NCI-H2171 treated with DMSO at 0.1 percent for 48 hours (cell line): ENCODE measurements around the gene PRRC2C.
"Not testable (repeated sequence)": the region's sequence is repeated elsewhere in the genome, so short reads cannot be mapped to it uniquely, and the experiment has no call there.

Experiments
- DNase-seq: peaks from one replicate; lab custom pipeline; 2025; lab: John Stamatoyannopoulos, UW

PRRC2C gene

DNA sequence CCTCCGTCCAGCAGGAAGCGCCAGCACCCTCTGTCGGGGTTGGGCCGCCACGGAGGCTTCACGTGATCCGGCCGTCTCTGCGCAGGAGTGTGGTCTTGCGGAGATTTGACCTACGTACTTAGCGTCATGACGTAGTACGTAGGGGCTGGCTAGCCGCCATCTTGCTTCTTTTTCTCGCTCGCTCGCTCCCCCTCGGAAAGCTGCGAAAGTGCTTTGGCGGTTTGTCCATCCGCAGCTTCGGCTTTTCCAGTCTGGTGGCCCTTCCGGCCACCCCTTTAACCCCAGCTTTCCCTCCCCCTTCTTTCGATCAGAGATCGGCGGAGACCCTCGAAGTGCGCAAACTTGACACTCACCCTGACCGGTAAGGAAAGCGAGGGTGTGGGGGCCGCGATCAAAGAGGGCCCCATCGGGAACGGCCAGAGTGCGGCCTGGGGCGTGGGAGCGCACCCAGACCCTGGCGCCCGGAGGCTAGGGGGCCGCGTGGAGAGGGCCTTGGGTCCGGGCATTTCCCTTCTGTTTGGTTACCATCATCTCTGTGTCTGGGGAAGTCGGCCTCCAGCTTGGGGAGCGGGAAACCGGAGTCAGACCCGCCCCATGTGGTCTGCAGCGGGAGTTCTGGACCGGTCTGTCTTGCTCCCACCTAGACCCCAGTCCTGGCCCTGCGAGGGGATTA, at the start of gene PRRC2C:
Gene PRRC2C (plus strand): TSS at position 156 of the 673 bp plus-strand sequence. CDS start 26,559 bp downstream, outside the sequence.
- DNase-seq: peak; percentile 94

DNA sequence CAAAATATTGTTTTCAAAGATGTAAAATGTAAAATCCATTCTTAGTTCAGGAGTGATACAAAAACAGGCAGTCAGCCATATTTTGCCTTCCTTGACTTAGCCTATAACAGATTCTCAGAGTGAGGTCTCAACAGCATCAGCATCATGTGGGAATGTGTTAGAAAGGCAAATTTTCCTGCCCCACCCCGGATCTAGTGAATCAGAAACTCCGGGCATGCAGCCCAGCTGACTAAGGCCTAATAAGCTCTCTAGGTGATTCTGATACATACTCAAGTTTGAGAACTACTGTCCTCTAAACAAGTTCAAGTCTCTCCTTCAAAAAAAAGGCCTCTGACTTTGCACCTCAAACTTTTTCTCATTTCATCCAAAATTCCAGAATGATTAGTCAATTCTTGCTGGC, 46.9 kb upstream of the PRRC2C start:
- DNase-seq: no peak

DNA sequence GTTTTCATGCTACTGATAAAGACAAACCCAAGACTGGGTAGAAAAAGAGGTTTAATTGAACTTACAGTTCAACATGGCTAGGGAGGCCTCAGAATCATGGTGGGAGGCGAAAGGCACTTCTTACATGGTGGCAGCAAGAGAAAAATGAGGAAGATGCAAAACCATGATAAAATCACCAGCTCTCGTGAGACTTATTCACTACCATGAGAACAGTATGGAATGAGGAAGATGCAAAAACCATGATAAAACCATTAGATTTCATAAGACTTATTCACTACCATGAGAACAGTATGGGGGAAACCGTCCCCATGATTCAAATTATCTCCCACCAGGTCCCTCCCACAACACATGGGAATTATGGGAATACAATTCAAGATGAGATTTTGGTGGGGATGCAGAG, 45.1 kb upstream of the PRRC2C start:
- not testable (repeated sequence) for DNase-seq

DNA sequence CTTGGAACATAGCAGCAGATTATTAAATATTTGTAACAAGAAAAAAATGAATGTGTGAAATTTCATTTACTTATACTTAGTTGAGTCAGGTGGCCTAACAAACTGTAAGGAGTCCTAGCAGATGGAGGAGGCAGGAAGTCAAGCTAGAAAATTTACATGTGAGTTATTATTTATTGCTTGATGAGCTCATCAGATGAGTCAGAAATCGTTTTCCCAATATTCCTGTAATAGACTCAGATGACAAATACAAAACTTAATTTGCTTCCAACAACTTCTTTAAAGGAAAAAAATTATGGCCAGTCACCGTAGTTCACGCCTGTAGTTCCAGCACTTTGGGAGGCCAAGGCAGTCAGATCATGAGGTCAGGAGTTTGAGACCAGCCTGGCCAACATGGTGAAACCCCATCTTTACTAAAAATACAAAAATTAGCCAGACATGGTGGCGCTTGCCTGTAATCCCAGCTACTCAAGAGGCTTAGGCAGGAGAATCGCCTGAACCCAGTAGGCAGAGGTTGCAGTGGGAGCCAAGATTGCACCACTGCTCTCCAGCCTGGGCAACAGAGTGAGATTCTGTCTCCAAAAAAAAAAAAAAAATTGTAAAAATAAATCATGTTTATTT, 43.9 kb upstream of the PRRC2C start:
- DNase-seq: not testable (repeated sequence)

DNA sequence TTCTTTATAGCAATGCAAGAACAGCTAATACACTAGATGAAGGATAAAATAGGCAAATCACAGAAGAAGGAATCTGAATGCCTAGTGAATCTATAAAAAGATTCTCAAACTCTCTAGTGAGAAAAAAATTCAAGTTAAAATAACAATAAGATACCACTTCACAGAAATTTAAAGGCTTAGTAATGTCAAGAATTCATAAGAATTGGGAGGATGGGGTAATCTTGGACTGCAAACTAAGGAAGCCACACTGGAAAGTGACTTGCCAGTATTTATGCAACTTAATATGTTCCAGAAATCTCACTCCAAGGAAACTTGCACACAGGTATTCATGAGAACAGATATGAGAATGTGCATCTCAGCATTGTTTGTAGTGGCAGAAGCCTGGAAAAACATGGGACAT, 38.9 kb upstream of the PRRC2C start:
- DNase-seq: no peak

DNA sequence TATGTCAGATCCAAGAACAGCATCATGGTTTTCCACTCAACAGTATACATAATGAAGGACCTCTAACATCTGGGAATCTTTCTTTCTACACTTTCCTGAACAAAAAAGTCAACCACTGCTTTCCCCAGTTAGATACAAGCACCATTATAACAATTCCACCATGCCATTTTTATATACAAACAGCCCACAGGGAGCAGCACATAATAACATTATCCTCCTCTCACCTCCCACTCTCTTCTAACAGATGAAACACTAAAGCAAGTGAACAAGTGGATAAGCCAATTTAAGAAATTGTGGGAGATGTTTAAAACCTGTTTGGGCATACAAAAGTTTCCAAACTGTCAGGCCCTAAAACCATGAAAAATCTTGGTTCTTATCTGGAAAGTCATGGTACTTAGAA, 29.4 kb upstream of the PRRC2C start:
- no peak for DNase-seq

DNA sequence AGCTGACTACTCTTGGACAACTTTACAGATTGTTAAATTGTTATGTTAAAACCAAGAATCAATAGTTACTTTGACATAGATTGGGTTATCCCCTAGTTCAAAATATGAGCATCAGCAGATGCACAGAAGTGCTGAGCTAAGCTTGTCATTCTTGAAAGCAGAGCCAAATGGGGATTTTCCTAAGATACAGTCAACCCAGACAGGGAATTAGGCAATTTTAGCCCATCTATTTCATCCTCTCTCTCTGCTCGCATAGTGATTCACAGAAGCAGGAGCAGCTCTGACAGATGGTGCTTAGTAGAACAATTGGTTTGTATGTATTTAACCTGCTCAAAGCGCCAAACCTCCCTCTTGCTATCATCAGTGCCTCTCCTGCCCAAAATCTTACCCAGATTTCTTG, 27.9 kb upstream of the PRRC2C start:
- peak; percentile 1 for DNase-seq

DNA sequence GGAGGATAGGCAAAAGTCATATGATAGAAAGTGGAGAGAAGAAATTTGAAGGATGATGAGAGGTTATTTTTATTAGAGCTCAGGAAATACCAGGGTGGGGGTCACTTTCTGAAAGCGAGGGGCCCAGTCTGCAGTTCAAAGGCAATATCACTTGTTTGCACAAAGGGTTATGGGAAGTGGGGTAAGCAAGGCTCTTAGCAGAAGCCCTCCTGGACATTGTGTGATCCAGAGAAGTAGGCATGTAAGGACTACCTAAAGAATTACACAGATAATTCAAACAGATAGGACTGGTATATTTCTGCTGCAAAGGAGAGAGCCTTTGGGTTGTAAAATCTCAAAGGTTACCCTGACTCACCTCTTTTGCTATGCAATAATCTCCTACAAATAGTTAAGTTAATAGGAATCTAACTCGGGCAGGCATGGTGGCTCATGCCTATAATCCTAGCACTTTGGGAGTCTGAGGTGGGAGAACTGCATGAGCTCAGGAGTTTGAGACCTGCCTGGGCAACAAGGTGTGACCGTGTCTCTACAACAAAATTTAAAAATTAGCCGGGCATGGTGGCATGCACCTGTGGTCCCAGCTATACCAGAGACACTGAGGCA, 25.2 kb upstream of the PRRC2C start:
- no peak for DNase-seq

DNA sequence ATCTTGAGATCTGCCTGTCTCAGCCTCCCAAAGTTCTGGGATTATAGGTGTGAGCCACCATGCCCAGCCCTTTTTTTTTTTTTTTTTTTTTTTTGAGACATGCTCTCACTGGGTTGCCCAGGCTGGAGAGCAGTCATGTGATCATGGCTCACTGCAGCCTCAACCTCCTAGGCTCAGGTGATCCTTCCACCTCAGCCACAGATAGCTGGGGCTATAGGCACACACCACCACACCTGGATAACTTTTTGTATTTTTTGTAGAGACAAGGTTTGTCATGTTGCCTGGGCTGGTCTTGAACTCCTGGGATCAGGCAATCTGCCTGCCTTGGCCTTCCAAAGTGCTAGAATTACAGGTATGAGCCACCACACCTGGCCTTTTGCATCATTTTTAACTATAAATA, 17.7 kb upstream of the PRRC2C start:
- DNase-seq: no peak

DNA sequence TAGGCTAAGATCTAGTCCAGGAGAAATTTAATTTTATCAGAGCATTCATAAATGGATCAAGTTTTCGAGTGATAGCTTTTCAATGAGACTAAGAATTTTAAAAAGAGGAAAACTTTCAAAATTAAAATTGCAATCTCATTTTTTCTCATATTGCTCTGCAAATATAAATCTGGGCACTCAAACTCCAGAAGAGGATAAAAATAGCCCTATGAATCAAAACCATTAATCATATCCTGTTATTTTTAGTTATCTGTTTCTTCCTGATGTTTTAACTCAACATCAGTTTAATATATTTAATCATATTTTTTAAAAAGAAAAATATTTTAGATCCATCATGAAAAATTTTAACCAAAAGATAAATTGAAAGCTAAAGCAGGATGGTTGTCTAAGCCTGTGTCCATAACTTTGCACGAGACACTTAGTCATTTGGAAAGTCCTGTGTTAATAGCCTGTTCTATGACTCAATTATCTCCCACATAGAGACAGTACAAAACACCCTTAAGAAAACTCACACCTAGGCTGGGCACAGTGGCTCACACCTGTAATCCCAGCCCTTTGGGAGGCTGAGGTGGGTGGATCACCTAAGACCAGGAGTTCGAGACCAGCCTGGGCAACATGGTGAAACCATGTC, 17.1 kb upstream of the PRRC2C start:
- DNase-seq: no peak

DNA sequence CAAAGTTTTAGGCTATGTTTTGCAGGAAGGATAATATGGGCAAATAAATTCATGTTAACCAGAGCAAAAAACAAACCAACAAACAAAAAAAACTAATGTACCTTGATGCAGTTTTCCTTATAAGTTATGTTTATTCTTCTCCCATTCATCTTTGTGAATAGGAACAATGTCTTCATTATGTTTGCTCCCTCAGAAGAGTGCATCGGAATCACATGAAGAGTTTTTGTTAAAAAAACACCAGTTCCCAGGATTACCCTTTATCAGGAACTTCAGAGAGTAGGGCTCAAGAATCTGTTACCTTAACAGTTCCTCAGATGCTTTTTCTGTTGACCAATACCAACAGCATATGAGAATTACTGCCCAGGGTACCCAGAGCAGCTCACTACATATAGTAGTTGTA, 14.6 kb upstream of the PRRC2C start:
- DNase-seq: no peak

DNA sequence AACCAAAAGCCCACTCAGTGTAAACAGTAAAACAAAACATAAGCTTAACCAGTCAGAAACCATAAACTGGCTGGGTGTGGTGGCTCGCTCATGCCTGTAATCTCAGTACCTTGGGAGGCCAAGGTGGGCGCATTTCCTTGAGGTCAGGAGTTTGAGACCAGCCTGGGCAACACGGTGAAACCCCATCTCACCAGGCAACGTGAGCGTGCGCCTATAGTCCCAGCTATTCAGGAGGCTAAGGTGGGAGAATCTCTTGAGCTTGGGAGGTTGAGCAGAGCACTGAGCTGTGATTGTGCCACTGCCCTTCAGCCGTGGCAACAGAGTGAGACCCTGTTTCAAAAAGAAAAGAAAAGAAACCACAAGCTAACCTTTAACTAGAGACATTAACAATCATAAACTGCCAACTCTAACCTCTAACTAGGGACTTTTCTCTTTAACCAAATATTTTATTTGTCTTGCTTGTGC, 13.1 kb upstream of the PRRC2C start:
- no peak for DNase-seq

DNA sequence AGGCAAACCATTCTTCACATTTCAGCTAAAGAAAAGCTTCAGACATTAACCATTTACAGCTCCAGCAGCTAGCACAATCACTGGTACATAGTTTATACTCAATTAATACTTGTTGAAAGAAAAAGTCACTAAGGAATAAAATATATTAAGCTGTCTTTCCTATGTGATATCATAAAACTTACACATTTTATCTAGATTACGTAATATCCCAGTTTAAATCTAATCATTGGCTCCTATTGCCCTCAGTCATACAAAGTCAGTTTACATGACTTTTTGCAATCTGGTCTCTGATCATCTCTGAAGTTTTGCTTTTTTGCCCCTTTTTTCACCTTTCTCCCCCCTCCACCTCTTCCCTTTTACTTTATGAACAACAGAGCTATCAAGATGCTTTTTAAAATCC, 8.5 kb upstream of the PRRC2C start:
- DNase-seq: no peak

DNA sequence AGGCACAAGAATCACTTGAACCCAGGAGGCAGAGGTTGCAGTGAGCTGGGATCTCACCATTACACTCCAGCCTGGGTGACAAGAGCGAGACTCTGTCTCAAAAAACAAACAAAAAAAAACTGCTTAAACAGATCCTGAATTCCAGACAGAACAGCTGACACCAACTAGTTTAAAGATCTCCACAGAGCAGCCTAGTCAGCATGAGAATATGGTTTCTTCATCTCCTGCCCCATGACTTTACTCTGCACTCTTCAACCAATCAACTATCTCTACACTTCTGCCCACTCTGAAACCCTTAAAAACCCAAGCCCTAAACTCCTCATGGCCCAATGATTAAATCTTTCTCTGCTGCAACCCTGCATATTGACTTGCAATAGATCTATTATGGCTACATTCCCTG, 7.5 kb upstream of the PRRC2C start:
- no peak for DNase-seq

DNA sequence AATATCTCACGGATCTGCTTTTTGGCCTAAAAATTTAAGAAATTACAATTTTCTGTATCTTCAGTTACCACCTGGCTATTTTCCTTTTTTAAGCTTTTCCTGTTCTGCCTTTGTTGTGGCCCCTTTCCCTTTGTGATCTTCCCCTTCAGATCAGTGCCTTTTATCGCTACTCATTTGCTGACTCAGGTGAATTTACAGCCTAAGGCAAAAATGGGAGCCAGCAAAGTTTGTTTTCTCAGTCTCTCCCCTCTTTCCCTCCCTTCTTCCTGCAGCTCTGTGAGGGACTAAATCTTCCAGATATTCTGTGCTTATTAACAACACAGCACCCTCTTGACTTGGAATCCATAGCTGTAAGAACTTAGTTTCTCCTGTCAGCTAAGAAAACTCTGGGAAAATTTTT, 5.3 kb upstream of the PRRC2C start:
- no peak for DNase-seq

DNA sequence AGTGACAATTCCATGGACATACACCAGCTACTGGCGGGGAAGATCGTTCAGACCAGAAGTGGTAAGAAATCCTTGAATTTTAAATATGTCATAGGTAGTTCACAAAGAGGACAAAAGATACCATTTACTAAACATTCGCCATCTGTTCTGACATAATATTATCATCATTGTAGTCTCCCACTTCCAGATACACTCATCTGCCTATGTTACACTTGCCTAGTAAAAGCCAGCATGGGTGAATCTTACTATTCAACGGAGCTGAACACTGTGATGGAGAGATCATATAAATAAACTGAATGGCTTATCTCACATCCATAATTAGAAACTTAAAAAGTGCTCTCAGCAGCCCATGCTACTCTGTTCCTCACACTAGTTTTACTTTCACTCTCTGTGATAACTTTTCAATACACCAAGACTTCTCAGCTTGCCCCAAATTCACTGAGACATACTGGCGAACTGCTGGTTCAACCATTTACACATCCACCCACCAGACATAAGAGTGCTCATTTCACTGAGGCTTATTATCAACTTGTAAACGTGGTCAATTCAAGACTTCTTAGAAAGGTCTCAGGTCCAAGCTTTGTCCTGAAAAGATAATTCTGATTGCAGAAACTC, 463 bp upstream of the PRRC2C start:
- DNase-seq: no peak

DNA sequence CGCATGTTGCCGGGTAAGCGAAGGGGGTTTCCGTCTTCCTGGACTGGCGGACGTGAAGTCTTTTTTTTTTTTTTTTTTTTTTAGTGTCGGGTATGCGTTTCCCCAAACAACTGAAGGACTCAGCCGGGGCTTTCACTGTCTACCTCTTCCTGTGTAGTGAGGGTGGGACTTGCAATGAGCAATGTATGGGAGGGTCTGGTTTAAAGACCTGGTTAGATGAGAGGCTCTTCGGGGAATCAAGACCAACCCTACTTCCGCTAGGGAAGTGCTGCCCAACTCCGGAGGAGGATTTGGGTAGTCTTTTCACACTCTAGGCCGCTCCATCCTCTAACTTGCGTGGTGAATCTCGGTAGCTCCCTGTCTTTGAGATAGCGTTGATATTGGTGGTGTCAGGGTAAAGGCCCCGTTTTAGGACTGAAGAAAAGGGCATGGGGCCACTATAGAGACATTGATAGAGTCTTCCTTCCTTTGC, 754 bp downstream of the PRRC2C start:
- peak; percentile 56 for DNase-seq

DNA sequence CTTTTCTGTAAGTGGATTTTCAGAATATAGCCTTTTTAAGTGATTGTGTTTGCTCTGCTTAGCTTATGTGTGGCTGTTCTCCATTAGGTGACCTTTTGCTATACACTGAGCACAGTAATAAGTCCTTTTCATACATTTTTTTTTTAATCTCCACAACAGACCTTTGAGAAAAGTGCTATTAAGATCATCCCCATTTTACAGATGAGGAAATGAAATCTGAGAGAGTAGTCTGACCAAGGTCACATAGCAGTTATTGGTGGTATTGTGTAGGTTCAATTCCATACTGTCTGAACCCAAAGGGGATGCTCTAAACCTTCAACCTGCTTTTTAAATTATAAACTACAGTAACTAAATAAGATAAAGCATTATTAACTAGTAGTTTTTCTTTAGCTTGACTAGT, 1.7 kb downstream of the PRRC2C start:
- DNase-seq: no peak

DNA sequence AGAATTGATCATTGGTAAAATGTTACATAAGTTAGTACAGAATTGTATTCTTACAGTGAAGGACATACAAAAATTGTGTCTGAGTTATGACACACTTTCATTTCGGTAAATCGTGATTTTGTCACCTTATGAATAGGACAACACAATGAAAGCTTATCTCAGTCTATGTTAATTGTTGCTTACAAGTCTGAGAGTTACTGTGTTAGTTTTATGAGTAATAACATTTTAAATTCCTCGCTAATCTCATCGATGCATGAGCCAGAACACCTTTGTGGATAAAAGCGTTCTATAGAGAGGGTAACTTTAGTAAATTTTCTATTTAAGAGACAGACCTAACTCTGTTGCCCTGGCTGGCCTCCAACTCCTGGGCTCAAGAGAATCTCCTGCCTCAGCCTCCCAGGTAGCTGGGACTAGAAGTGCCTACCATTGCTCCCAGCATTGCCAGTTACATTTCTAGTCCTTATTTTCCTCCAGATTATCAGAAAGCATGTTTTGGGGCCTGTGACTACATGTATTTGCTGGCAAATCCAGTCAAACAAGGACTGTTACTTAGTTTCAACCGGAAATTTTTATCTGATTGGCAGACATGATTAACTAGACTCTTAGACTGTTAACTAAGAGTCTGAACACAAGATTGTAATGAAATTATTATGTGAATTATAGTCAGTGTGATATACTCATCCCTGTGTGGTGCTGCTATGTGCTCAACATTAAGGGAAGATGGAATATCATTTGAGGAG, 3.0 kb downstream of the PRRC2C start:
- DNase-seq: no peak

DNA sequence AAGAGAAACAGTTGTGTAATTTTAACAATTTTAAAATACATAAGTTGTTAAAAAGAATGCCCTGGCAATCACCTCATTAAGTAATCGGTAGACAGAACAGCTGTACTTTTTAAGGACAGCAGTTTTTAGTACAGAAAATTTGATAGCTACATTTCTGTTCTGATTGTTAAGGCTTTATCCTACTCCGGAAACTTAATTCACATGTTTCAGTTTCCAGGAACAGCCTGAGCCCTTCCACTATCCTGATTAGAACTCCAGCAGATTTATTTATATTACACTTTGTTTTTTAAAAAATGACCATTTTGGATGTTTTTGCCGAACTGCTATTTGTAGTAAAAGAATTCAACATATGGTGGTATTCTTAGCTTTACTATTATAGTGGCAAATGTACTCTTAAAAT, 8.7 kb downstream of the PRRC2C start:
- no peak for DNase-seq

DNA sequence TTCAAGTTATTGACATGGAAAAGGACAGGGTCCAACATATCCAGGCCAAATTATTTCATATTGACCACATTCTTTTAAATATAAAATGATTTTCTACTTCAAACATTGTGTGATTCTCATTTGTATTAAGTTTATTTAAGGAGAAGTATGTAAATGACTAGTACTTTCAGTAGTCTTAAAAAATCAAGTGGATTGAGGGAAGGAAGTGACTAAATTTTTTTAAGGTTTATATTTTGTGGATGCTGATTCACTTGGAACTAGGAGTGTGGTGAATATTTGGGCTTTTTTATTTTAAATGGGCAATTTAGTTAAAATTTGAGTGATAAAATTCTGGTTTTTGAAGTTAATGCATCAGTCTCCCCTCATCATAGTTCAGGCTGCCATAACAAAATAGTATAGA, 10.1 kb downstream of the PRRC2C start:
- no peak for DNase-seq

DNA sequence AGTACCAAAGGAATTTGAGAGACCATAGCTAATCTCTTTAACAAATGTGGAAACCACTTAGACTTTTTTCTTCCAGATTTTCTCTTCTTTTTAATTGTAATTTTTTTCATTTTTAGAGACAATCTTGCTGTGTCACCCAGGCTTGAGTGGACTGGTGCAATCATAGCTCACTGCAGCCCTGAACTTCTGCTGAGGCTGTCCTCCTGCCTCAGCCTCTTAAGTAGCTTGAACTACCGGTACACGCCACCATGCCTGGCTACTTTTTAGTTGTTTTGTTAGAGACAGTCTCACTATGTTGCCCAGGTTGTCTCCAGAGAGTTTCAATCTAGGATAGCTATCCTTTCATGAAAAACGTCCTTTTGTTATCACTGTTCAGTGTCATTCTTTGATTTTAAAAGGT, 15.0 kb downstream of the PRRC2C start:
- no peak for DNase-seq
